ENCODE data around the gene B4GALNT3.

B4GALNT3 gene

DNA sequence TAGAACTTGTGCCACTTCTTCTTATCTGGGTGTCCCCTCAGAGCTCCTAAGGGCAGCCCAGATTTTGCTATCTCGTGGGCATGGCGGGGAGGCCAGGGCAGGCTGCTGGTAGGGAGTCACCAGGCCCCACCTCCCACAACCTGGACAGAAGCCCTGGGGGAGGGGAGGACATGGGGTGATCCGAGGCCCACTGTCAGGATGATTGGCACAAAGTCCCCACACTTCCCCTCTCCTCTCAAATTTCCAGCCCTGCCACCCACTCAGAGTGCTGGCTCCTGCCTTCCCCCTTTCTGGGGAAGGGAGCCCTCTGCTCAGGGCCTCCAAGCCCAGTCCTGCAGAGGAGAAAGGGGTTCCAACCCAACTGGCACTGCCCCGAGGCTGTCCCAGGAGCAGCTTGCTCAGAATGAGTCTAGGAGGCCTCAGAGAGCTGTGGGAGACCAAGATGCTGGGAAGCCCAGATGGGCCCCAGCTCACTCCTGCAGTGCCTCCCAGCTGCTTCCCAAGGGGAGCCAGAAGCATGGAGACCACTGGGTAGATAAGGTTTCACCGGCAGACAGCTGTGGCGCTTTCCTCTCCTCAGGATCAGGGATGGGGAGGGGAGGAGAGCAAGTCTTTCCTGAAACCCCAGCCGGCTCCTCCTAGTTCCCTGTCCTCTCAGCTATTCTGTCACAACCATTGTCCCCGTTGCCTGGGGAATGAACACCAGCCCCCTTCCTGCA lies 82.8 kb downstream of the B4GALNT3 start:
- H3K9me3 ChIP-seq (ENCODE audit: control insufficient read depth, low read length), result no peaks in the 10 kb centered on the region
- no peak overlapping the region for H3K14ac ChIP-seq (ENCODE audit: low read length in 2 of 2)
- no peak overlapping the region for H3K4ac ChIP-seq (ENCODE audit: low read depth in 1 of 2, low read length in 2 of 2)
- H3K23ac ChIP-seq (ENCODE audit: low read length in 2 of 2), result no peak overlapping the region
- 49% methylated on average over 5 of the region's 8 CpGs for WGBS
- no peak overlapping the region for H2BK15ac ChIP-seq (ENCODE audit: low read depth, poor library complexity, severe bottlenecking)
- H3K27me3 ChIP-seq (ENCODE audit: control insufficient read depth in 1 of 2, insufficient read depth in 1 of 2, low read length in 2 of 2), result peaks cover 20 to 34% of the 10 kb centered on the region in 2 experiments
- no peak overlapping the region for H2AFZ ChIP-seq (ENCODE audit: low read depth, low read length)
- H3K36me3 ChIP-seq (ENCODE audit: control insufficient read depth in 1 of 2, insufficient read depth in 2 of 2, low read depth in 1 of 2, low read length in 2 of 2), result no peaks in the 10 kb centered on the region
- no peak overlapping the region for H3K9ac ChIP-seq (ENCODE audit: low read length)
- H4K8ac ChIP-seq (ENCODE audit: low read length), result no peak overlapping the region
- H3K4me3 ChIP-seq (ENCODE audit: insufficient read depth in 1 of 2, low read depth in 1 of 2, low read length in 2 of 2), result no peak overlapping the region
- H4K91ac ChIP-seq (ENCODE audit: low read length), result no peak overlapping the region
- H3K4me1 ChIP-seq (ENCODE audit: control insufficient read depth, insufficient read depth, low read depth, low read length), result peaks cover 10% of the 10 kb centered on the region
- no peak overlapping the region for H3K18ac ChIP-seq (ENCODE audit: low read depth in 1 of 2, low read length in 2 of 2)
- no peak overlapping the region for H3K4me2 ChIP-seq (ENCODE audit: low read length, poor library complexity, severe bottlenecking)
- H2AK5ac ChIP-seq (ENCODE audit: low read length, severe bottlenecking), result no peak overlapping the region
- DNase-seq, result no peak
- no peak overlapping the region for H2BK12ac ChIP-seq (ENCODE audit: low read length in 2 of 2)
- H2BK5ac ChIP-seq (ENCODE audit: low read depth, low read length, poor library complexity, severe bottlenecking), result no peak overlapping the region
- no peaks in the 10 kb centered on the region for H3K79me1 ChIP-seq (replicated peaks; ENCODE audit: low read length, poor library complexity, severe bottlenecking)
- no peak overlapping the region for H2BK120ac ChIP-seq (ENCODE audit: low read depth, low read length)
- no peak overlapping the region for H3K27ac ChIP-seq (ENCODE audit: low read length, poor library complexity, severe bottlenecking)

DNA sequence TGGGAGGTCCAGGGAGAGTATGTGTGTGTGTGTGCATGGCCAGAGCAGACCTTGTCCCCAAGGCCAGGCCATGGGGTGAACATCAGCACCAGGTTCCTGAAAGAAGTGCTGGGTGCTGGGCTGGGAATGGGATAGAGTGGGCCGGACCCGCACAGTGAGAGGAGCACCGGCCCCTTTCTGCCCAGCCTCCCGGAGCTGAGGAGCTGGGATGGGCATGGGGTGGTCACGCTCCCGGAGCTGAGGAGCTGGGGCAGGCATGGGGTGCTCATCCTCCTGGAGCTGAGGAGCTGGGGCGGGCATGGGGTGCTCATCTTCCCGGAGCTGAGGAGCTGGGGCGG lies 83.3 kb downstream of the B4GALNT3 start:
- WGBS, result 94% methylated on average over 8 of the region's 9 CpGs
- no peak overlapping the region for H2AFZ ChIP-seq (ENCODE audit: low read depth, low read length)
- no peaks in the 10 kb centered on the region for H3K79me1 ChIP-seq (replicated peaks; ENCODE audit: low read length, poor library complexity, severe bottlenecking)
- H3K18ac ChIP-seq (ENCODE audit: low read depth in 1 of 2, low read length in 2 of 2), result no peak overlapping the region
- H3K4ac ChIP-seq (ENCODE audit: low read depth in 1 of 2, low read length in 2 of 2), result no peak overlapping the region
- no peak overlapping the region for H2BK15ac ChIP-seq (ENCODE audit: low read depth, poor library complexity, severe bottlenecking)
- no peak overlapping the region for H3K23ac ChIP-seq (ENCODE audit: low read length in 2 of 2)
- no peak overlapping the region for H3K4me2 ChIP-seq (ENCODE audit: low read length, poor library complexity, severe bottlenecking)
- no peak overlapping the region for H3K9ac ChIP-seq (ENCODE audit: low read length)
- no peak overlapping the region for H4K8ac ChIP-seq (ENCODE audit: low read length)
- no peak overlapping the region for H4K91ac ChIP-seq (ENCODE audit: low read length)
- H3K27ac ChIP-seq (ENCODE audit: low read length, poor library complexity, severe bottlenecking), result no peak overlapping the region
- no peaks in the 10 kb centered on the region for H3K36me3 ChIP-seq (ENCODE audit: control insufficient read depth in 1 of 2, insufficient read depth in 2 of 2, low read depth in 1 of 2, low read length in 2 of 2)
- H3K9me3 ChIP-seq (ENCODE audit: control insufficient read depth, low read length), result no peaks in the 10 kb centered on the region
- no peak overlapping the region for H2BK120ac ChIP-seq (ENCODE audit: low read depth, low read length)
- no peak overlapping the region for H3K4me3 ChIP-seq (ENCODE audit: insufficient read depth in 1 of 2, low read depth in 1 of 2, low read length in 2 of 2)
- peaks cover 24 to 40% of the 10 kb centered on the region in 2 experiments for H3K27me3 ChIP-seq (ENCODE audit: control insufficient read depth in 1 of 2, insufficient read depth in 1 of 2, low read length in 2 of 2)
- no peak overlapping the region for H2AK5ac ChIP-seq (ENCODE audit: low read length, severe bottlenecking)
- DNase-seq, result no peak
- H2BK12ac ChIP-seq (ENCODE audit: low read length in 2 of 2), result no peak overlapping the region
- H3K4me1 ChIP-seq (ENCODE audit: control insufficient read depth, insufficient read depth, low read depth, low read length), result peaks cover 10% of the 10 kb centered on the region
- no peak overlapping the region for H3K14ac ChIP-seq (ENCODE audit: low read length in 2 of 2)
- H2BK5ac ChIP-seq (ENCODE audit: low read depth, low read length, poor library complexity, severe bottlenecking), result no peak overlapping the region

DNA sequence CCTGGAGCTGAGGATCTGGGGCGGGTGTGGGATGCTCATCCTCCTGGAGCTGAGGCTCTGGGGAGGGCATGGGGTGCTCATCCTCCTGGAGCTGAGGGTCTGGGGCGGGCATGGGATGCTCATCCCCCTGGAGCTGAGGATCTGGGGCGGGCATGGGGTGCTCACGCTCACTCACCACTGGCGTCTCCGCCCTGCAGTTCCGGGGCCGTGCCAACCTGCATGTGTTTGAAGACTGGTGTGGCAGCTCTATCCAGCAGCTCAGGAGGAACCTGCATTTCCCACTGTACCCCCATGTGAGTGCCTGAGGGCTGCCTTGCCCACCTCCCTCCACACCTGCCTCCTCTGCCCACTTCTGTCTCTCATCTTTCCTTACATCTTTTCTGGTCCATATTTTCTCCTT lies 84.4 kb downstream of the B4GALNT3 start:
- no peak overlapping the region for H3K14ac ChIP-seq (ENCODE audit: low read length in 2 of 2)
- WGBS, result 87% methylated on average over 7 of the region's 8 CpGs
- no peak for DNase-seq
- H3K4me1 ChIP-seq (ENCODE audit: control insufficient read depth, insufficient read depth, low read depth, low read length), result peaks cover 6% of the 10 kb centered on the region
- H4K8ac ChIP-seq (ENCODE audit: low read length), result no peak overlapping the region
- H3K27ac ChIP-seq (ENCODE audit: low read length, poor library complexity, severe bottlenecking), result no peak overlapping the region
- peaks cover 24 to 50% of the 10 kb centered on the region in 2 experiments for H3K27me3 ChIP-seq (ENCODE audit: control insufficient read depth in 1 of 2, insufficient read depth in 1 of 2, low read length in 2 of 2)
- no peak overlapping the region for H4K91ac ChIP-seq (ENCODE audit: low read length)
- no peak overlapping the region for H2BK120ac ChIP-seq (ENCODE audit: low read depth, low read length)
- H3K4me2 ChIP-seq (ENCODE audit: low read length, poor library complexity, severe bottlenecking), result no peak overlapping the region
- H3K36me3 ChIP-seq (ENCODE audit: control insufficient read depth in 1 of 2, insufficient read depth in 2 of 2, low read depth in 1 of 2, low read length in 2 of 2), result no peaks in the 10 kb centered on the region
- no peak overlapping the region for H2BK15ac ChIP-seq (ENCODE audit: low read depth, poor library complexity, severe bottlenecking)
- H2BK12ac ChIP-seq (ENCODE audit: low read length in 2 of 2), result no peak overlapping the region
- no peak overlapping the region for H2AFZ ChIP-seq (ENCODE audit: low read depth, low read length)
- no peak overlapping the region for H3K4ac ChIP-seq (ENCODE audit: low read depth in 1 of 2, low read length in 2 of 2)
- no peak overlapping the region for H3K23ac ChIP-seq (ENCODE audit: low read length in 2 of 2)
- no peaks in the 10 kb centered on the region for H3K9me3 ChIP-seq (ENCODE audit: control insufficient read depth, low read length)
- no peak overlapping the region for H2BK5ac ChIP-seq (ENCODE audit: low read depth, low read length, poor library complexity, severe bottlenecking)
- H3K79me1 ChIP-seq (replicated peaks; ENCODE audit: low read length, poor library complexity, severe bottlenecking), result no peaks in the 10 kb centered on the region
- no peak overlapping the region for H3K9ac ChIP-seq (ENCODE audit: low read length)
- no peak overlapping the region for H3K18ac ChIP-seq (ENCODE audit: low read depth in 1 of 2, low read length in 2 of 2)
- H2AK5ac ChIP-seq (ENCODE audit: low read length, severe bottlenecking), result no peak overlapping the region
- no peak overlapping the region for H3K4me3 ChIP-seq (ENCODE audit: insufficient read depth in 1 of 2, low read depth in 1 of 2, low read length in 2 of 2)

DNA sequence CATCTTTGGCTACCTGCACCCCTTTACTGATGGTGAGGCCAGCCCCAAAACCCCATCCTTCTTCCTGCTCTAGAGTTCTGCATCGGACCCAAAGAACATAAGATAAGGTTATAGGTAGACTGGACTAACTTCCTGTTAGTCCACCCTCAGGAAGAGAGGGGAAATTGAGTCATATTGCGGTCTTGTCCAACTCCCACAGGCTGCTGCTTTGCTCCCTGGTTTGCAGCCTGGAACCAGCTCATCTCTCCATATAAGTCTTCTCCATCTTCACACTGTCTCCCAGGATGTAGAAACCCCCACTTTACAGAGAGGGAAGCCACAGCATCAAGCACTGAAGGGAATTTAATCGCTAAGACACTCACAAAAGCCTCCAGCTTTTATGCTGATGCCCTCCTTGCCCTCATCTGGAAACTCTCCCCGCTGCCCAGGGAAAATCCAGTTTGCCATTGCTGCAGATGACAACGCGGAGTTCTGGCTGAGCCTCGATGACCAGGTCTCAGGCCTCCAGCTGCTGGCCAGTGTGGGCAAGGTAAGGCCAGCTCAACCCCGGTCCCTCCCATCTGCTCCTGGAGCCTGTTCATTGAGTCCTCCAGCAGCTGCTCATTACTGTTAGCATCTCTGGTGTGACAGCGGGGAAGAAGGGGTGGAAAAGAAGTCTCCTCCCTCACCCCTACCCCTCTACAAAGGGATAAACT lies 85.3 kb downstream of the B4GALNT3 start:
- H3K4ac ChIP-seq (ENCODE audit: low read depth in 1 of 2, low read length in 2 of 2), result no peak overlapping the region
- no peak overlapping the region for H2BK15ac ChIP-seq (ENCODE audit: low read depth, poor library complexity, severe bottlenecking)
- H3K4me1 ChIP-seq (ENCODE audit: control insufficient read depth, insufficient read depth, low read depth, low read length), result peaks cover 6% of the 10 kb centered on the region
- H3K18ac ChIP-seq (ENCODE audit: low read depth in 1 of 2, low read length in 2 of 2), result no peak overlapping the region
- no peaks in the 10 kb centered on the region for H3K36me3 ChIP-seq (ENCODE audit: control insufficient read depth in 1 of 2, insufficient read depth in 2 of 2, low read depth in 1 of 2, low read length in 2 of 2)
- DNase-seq, result no peak
- no peak overlapping the region for H2BK120ac ChIP-seq (ENCODE audit: low read depth, low read length)
- H2BK12ac ChIP-seq (ENCODE audit: low read length in 2 of 2), result no peak overlapping the region
- no peak overlapping the region for H2BK5ac ChIP-seq (ENCODE audit: low read depth, low read length, poor library complexity, severe bottlenecking)
- H3K79me1 ChIP-seq (replicated peaks; ENCODE audit: low read length, poor library complexity, severe bottlenecking), result no peaks in the 10 kb centered on the region
- H2AFZ ChIP-seq (ENCODE audit: low read depth, low read length), result no peak overlapping the region
- no peak overlapping the region for H3K4me2 ChIP-seq (ENCODE audit: low read length, poor library complexity, severe bottlenecking)
- no peak overlapping the region for H2AK5ac ChIP-seq (ENCODE audit: low read length, severe bottlenecking)
- peaks cover 25 to 60% of the 10 kb centered on the region in 2 experiments for H3K27me3 ChIP-seq (ENCODE audit: control insufficient read depth in 1 of 2, insufficient read depth in 1 of 2, low read length in 2 of 2)
- WGBS, result 88% methylated on average over 7 of the region's 9 CpGs
- no peak overlapping the region for H3K9ac ChIP-seq (ENCODE audit: low read length)
- H3K14ac ChIP-seq (ENCODE audit: low read length in 2 of 2), result no peak overlapping the region
- H3K27ac ChIP-seq (ENCODE audit: low read length, poor library complexity, severe bottlenecking), result no peak overlapping the region
- no peak overlapping the region for H4K91ac ChIP-seq (ENCODE audit: low read length)
- no peak overlapping the region for H3K23ac ChIP-seq (ENCODE audit: low read length in 2 of 2)
- no peak overlapping the region for H3K4me3 ChIP-seq (ENCODE audit: insufficient read depth in 1 of 2, low read depth in 1 of 2, low read length in 2 of 2)
- H3K9me3 ChIP-seq (ENCODE audit: control insufficient read depth, low read length), result no peaks in the 10 kb centered on the region
- no peak overlapping the region for H4K8ac ChIP-seq (ENCODE audit: low read length)

Data from mesenchymal stem cell (in vitro differentiated cells and primary cell).